OCI-LY7 (cell line): ENCODE measurements around the gene FNDC10. TPM values are rescaled to one million over a fixed set of nuclear protein-coding genes. Genes with fewer than 3 reads are reported as not detected.
A peak's percentile ranks its signal among the peaks of the same experiment; 100 is the strongest.

Experiments used
- BruUV-seq: library from RNA; stranded (reverse); fragments of 400-500 nt; replicated peaks from 2 replicates; lab custom pipeline; 2021; lab: Mats Ljungman, UMichigan
- CTCF ChIA-PET: fragments of 300-600 bp; sonication (Branson Sonifier 250); formaldehyde crosslinking; loops from one replicate; lab custom pipeline; 2022; ENCODE audit warnings: antibody characterized with exemption; ENCODE audit not compliant: unreplicated experiment; lab: Charles Lee
- POLR2A ChIA-PET: fragments of 300-600 bp; sonication (Branson Sonifier 250); formaldehyde crosslinking; loops from one replicate; lab custom pipeline; 2022; ENCODE audit warnings: antibody characterized with exemption; lab: Charles Lee
- DNase-seq: peaks from one replicate; pipeline ENCODE4 v3.0.0-alpha.2; 2015; ENCODE audit warnings: low spot score
- H2AFZ ChIP-seq: fragments of 200-600 bp; sonication (generic), shearing (Covaris generic); 2 replicates; pipeline ENCODE4 v1.6.1; 2014; ENCODE audit warnings: mild to moderate bottlenecking, antibody characterized with exemption, low read length, moderate library complexity
- H3K27ac ChIP-seq: fragments of 200-600 bp; sonication (generic); 2 replicates; pipeline ENCODE4 v1.5.1; 2014; ENCODE audit warnings: mixed run types, low read depth, mild to moderate bottlenecking, moderate library complexity, low read length, inconsistent platforms; ENCODE audit not compliant: poor library complexity, severe bottlenecking
- H3K36me3 ChIP-seq: fragments of 200-600 bp; sonication (generic); 2 replicates; pipeline ENCODE4 v1.6.1; 2014; ENCODE audit warnings: mild to moderate bottlenecking, antibody characterized with exemption, low read length, moderate library complexity, mixed read lengths; ENCODE audit not compliant: insufficient read depth
- H3K4me1 ChIP-seq: fragments of 200-600 bp; sonication (generic); 2 replicates; pipeline ENCODE4 v1.5.1; 2014; ENCODE audit warnings: mild to moderate bottlenecking, low read length; ENCODE audit not compliant: insufficient read depth, poor library complexity, severe bottlenecking
- H3K4me2 ChIP-seq: fragments of 200-600 bp; sonication (generic); 2 replicates; pipeline ENCODE4 v1.6.1; 2014; ENCODE audit warnings: mild to moderate bottlenecking, low read length
- H3K4me3 ChIP-seq: fragments of 200-600 bp; sonication (generic); 2 replicates; pipeline ENCODE4 v1.5.1; 2014; ENCODE audit warnings: mild to moderate bottlenecking, low read depth, low read length; ENCODE audit not compliant: poor library complexity, severe bottlenecking
- H3K79me2 ChIP-seq: fragments of 200-600 bp; sonication (generic); 2 replicates; pipeline ENCODE4 v1.6.1; 2016; ENCODE audit warnings: low read depth, mild to moderate bottlenecking, low read length, moderate library complexity, mixed read lengths; ENCODE audit not compliant: insufficient read depth
- H3K9me2 ChIP-seq: fragments of 200-600 bp; sonication (generic); 2 replicates; pipeline ENCODE4 v1.6.1; 2016; ENCODE audit warnings: mild to moderate bottlenecking, low read length, mixed read lengths; ENCODE audit not compliant: insufficient read depth
- H3K9me3 ChIP-seq: fragments of 200-600 bp; sonication (generic); 2 replicates; pipeline ENCODE4 v1.6.1; 2014; ENCODE audit warnings: mild to moderate bottlenecking, mixed run types, low read length, mixed read lengths
- H4K20me1 ChIP-seq: fragments of 200-600 bp; sonication (generic); 2 replicates; pipeline ENCODE4 v1.6.1; 2014; ENCODE audit warnings: mild to moderate bottlenecking, antibody characterized with exemption, low read length, moderate library complexity, mixed read lengths; ENCODE audit not compliant: insufficient read depth
- CTCF ChIP-seq: fragments of 200-600 bp; sonication (generic); conservative IDR thresholded peaks from 2 replicates; pipeline ENCODE4 v1.5.1; 2014; ENCODE audit warnings: mild to moderate bottlenecking, antibody characterized with exemption, low read length, moderate library complexity, mixed read lengths
- EZH2phosphoT487 ChIP-seq: fragments of 200-600 bp; sonication (generic); IDR thresholded peaks from 2 replicates; pipeline ENCODE4 v1.6.1; 2018; ENCODE audit warnings: low read depth, borderline replicate concordance, mild to moderate bottlenecking, mixed run types, antibody characterized with exemption, low read length, moderate library complexity, mixed read lengths
- intact Hi-C: fragments of 100-400 bp; cut with micrococcal nuclease; formaldehyde crosslinking; loops from one replicate; pipeline ENCODE4 v1.10.0; 2022; ENCODE audit not compliant: unreplicated experiment
- total RNA-seq, 2 experiments: library from RNA; depleted of rRNA in 1 of 2; stranded (reverse); fragments of >200 nt in 1 of 2; shearing (Covaris generic) in 1 of 2; gene quantifications; 2 replicates each; pipeline ENCODE4 v1.2.3, GENCODE V29; 2014 to 2022

The FNDC10 gene
- total RNA-seq, 2 experiments from 2014 or later = 1.3 to 2.7 TPM

- ChIA-PET POLR2A (interaction anchor here (0.7 kb wide), 1 partner anchor 300 kb away, joined by 3 read pairs; no protein-coding TSS in a partner anchor), CTCF (no interaction called here)
- peaks cover 24% of the 10 kb centered on the region for H3K4me1 ChIP-seq
- H3K9me2 ChIP-seq = no peaks in the 10 kb centered on the region
- H2AFZ ChIP-seq = 0 out of 2 replicates have a peak overlapping the region, but pooled peaks have one; percentile 53
- intact Hi-C loops = loop anchor here (5.0 kb wide), 1 partner anchor 44 kb away; the partner anchor contains the start of gene SSU72
- no peaks in the 10 kb centered on the region for H3K36me3 ChIP-seq
- no peak for TF ChIP-seq CTCF
- TF ChIP-seq EZH2phosphoT487 = no peak
- peak overlapping the region; percentile 85 for H3K4me3 ChIP-seq
- no peak for DNase-seq
- H4K20me1 ChIP-seq = no peaks in the 10 kb centered on the region
- peaks cover 14% of the 10 kb centered on the region; the same call in 1 of the 2 replicates for H3K79me2 ChIP-seq
- no TSS peak for BruUV-seq
- H3K9me3 ChIP-seq = no peaks in the 10 kb centered on the region
- H3K27ac ChIP-seq = no peak overlapping the region
- peak overlapping the region; percentile 75 for H3K4me2 ChIP-seq
These were observed 16.3 kb upstream of the FNDC10 start for GRCh38 chr1:1616045-1616790.

- intact Hi-C loops = loop anchor here (1.0 to 5.0 kb wide), 2 partner anchors 8 to 43 kb away; partner anchors contain the start of gene SSU72
- TF ChIP-seq CTCF (no peak), EZH2phosphoT487 (no peak)
- H4K20me1 ChIP-seq = no peaks in the 10 kb centered on the region
These were observed 15.5 kb upstream of the FNDC10 start, which contains the start of gene MIB2 for GRCh38 chr1:1615256-1616044. MIB2 (plus strand) TSS chr1:1615500; CDS start chr1:1623453, 7,953 bp downstream.

More at GRCh38 chr1:1615256-1616044, 15.5 kb upstream of the FNDC10 start, which contains the start of gene MIB2:
- DNase-seq = peak; percentile 99
- ChIA-PET CTCF (no interaction called here), POLR2A (interaction anchor here (0.6 to 1.9 kb wide), 4 partner anchors 11 to 299 kb away, joined by 3 to 4 read pairs (median 3); no protein-coding TSS in a partner anchor)
- Histone ChIP-seq H3K4me2 (peak within 1 kb of the TSS; percentile 95), H3K4me3 (peak within 1 kb of the TSS; percentile 85), H3K9me2 (no peaks in the 10 kb centered on the region), H3K27ac (peak within 1 kb of the TSS; percentile 87), H3K79me2 (peaks cover 14% of the 10 kb centered on the region; the same call in 1 of the 2 replicates), H2AFZ (peak within 1 kb of the TSS; percentile 53; the same call in 1 of the 2 replicates), H3K4me1 (peaks cover 26% of the 10 kb centered on the region), H3K9me3 (no peaks in the 10 kb centered on the region), H3K36me3 (no peaks in the 10 kb centered on the region)
- BruUV-seq = no TSS peak
